ENCODE results near the gene HSFX4.
"Not testable (repeated sequence)": the region's sequence is repeated elsewhere in the genome, so short reads cannot be mapped to it uniquely, and the experiment has no call there.

The HSFX4 gene

GRCh38 chrX:149929400-149929799 is at the start of gene HSFX4:
HSFX4 (plus strand) TSS chrX:149929573; CDS start chrX:149929645, 72 bp downstream.
- not testable (repeated sequence) for DNase-seq

- DNase-seq: no peak
Measured at GRCh38 chrX:149881081-149881711, 48.2 kb upstream of the HSFX4 start, which contains the start of gene MAGEA8. MAGEA8 (plus strand) TSS chrX:149881183; CDS start chrX:149884273, 3,090 bp downstream.

- DNase-seq: not testable (repeated sequence)
Measured at GRCh38 chrX:149890828-149891227, 38.5 kb upstream of the HSFX4 start.

- DNase-seq: no peak
Measured at GRCh38 chrX:149898554-149898953, 30.8 kb upstream of the HSFX4 start.

- no peak for DNase-seq
Measured at GRCh38 chrX:149903889-149904748, 25.3 kb upstream of the HSFX4 start.

- DNase-seq: no peak
Measured at GRCh38 chrX:149908308-149908707, 21.1 kb upstream of the HSFX4 start.

GRCh38 chrX:149908727-149909126 is 20.6 kb upstream of the HSFX4 start:
- no peak for DNase-seq

GRCh38 chrX:149909324-149910177 is 19.8 kb upstream of the HSFX4 start:
- no peak for DNase-seq

GRCh38 chrX:149910178-149910695 is 19.1 kb upstream of the HSFX4 start:
- DNase-seq: no peak

GRCh38 chrX:149916745-149917392 is 12.5 kb upstream of the HSFX4 start:
- DNase-seq: no peak

- not testable (repeated sequence) for DNase-seq
Measured at GRCh38 chrX:149923836-149924235, 5.5 kb upstream of the HSFX4 start.

- DNase-seq: not testable (repeated sequence)
Measured at GRCh38 chrX:149924434-149924833, 4.9 kb upstream of the HSFX4 start.

GRCh38 chrX:149927245-149927963 is 2.0 kb upstream of the HSFX4 start:
- DNase-seq: not testable (repeated sequence)

- not testable (repeated sequence) for DNase-seq
Measured at GRCh38 chrX:149927964-149928258, 1.5 kb upstream of the HSFX4 start.

- not testable (repeated sequence) for DNase-seq
Measured at GRCh38 chrX:149928635-149929034, 738 bp upstream of the HSFX4 start.

- not testable (repeated sequence) for DNase-seq
Measured at GRCh38 chrX:149931355-149931754, 2.0 kb downstream of the HSFX4 start.

GRCh38 chrX:149932150-149932549 is 2.8 kb downstream of the HSFX4 start:
- DNase-seq: not testable (repeated sequence)

- not testable (repeated sequence) for DNase-seq
Measured at GRCh38 chrX:149932970-149933369, 3.6 kb downstream of the HSFX4 start.

GRCh38 chrX:149933547-149933946 is 4.2 kb downstream of the HSFX4 start:
- not testable (repeated sequence) for DNase-seq

- not testable (repeated sequence) for DNase-seq
Measured at GRCh38 chrX:149937328-149937727, 8.0 kb downstream of the HSFX4 start.

GRCh38 chrX:149937871-149938426 is 8.6 kb downstream of the HSFX4 start:
- DNase-seq: peak in 1 of 4 experiments; percentile 4
